ENCODE results near the gene WT1.

DNA sequence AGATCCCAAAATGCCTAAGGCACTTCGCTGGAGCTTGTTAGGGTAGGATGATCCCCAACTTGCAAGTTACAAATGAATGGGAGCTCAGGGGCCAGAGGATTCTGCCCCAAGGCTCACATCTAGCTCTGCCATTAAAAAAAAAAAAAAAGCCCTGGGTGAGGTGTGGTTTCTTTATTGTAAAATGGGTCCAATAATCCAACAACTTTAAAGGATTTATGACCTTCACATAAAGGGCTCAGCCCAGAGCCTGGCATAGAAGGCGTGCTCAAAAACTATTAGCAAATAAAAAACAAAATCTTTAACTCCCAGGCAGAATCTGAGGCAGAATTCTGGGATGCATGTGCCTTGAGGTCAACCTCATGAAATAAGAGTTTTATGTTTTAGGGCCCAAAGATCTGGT, 42.5 kb downstream of the WT1 start:
- no peak for TF ChIP-seq POLR2A (IDR thresholded peaks at IDR 0.05)
- TF ChIP-seq, protein P1, sequence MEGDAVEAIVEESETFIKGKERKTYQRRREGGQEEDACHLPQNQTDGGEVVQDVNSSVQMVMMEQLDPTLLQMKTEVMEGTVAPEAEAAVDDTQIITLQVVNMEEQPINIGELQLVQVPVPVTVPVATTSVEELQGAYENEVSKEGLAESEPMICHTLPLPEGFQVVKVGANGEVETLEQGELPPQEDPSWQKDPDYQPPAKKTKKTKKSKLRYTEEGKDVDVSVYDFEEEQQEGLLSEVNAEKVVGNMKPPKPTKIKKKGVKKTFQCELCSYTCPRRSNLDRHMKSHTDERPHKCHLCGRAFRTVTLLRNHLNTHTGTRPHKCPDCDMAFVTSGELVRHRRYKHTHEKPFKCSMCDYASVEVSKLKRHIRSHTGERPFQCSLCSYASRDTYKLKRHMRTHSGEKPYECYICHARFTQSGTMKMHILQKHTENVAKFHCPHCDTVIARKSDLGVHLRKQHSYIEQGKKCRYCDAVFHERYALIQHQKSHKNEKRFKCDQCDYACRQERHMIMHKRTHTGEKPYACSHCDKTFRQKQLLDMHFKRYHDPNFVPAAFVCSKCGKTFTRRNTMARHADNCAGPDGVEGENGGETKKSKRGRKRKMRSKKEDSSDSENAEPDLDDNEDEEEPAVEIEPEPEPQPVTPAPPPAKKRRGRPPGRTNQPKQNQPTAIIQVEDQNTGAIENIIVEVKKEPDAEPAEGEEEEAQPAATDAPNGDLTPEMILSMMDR (IDR thresholded peaks at IDR 0.05), result no peak

All from heart left ventricle (tissue), 13 donors.